ENCODE measurements around the gene MBP.

DNA sequence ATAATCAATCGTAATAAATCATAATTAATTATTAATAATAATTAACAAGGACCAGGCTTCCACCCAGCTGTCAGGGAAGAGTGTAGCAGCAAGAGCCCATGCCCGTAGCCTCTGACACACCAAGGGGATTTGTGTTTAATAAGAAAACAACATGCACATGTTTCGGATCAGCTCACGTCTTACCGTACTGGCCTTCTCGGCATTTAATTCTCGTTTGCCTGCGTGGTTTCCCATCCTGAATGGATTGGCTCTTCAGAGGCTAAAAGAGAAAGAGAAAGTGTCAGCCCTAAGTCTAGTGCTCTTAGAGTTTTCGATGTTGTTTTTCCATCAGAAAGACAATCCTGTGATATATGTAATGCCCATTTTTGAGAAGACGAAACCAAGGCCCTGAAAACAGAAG lies 27.6 kb downstream of the MBP start:
- TF ChIP-seq, protein P1, sequence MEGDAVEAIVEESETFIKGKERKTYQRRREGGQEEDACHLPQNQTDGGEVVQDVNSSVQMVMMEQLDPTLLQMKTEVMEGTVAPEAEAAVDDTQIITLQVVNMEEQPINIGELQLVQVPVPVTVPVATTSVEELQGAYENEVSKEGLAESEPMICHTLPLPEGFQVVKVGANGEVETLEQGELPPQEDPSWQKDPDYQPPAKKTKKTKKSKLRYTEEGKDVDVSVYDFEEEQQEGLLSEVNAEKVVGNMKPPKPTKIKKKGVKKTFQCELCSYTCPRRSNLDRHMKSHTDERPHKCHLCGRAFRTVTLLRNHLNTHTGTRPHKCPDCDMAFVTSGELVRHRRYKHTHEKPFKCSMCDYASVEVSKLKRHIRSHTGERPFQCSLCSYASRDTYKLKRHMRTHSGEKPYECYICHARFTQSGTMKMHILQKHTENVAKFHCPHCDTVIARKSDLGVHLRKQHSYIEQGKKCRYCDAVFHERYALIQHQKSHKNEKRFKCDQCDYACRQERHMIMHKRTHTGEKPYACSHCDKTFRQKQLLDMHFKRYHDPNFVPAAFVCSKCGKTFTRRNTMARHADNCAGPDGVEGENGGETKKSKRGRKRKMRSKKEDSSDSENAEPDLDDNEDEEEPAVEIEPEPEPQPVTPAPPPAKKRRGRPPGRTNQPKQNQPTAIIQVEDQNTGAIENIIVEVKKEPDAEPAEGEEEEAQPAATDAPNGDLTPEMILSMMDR (IDR thresholded peaks at IDR 0.05) = no peak
- TF ChIP-seq POLR2AphosphoS5 (IDR thresholded peaks at IDR 0.05; ENCODE audit: low read depth, low read length) = no peak
- TF ChIP-seq, protein P2, sequence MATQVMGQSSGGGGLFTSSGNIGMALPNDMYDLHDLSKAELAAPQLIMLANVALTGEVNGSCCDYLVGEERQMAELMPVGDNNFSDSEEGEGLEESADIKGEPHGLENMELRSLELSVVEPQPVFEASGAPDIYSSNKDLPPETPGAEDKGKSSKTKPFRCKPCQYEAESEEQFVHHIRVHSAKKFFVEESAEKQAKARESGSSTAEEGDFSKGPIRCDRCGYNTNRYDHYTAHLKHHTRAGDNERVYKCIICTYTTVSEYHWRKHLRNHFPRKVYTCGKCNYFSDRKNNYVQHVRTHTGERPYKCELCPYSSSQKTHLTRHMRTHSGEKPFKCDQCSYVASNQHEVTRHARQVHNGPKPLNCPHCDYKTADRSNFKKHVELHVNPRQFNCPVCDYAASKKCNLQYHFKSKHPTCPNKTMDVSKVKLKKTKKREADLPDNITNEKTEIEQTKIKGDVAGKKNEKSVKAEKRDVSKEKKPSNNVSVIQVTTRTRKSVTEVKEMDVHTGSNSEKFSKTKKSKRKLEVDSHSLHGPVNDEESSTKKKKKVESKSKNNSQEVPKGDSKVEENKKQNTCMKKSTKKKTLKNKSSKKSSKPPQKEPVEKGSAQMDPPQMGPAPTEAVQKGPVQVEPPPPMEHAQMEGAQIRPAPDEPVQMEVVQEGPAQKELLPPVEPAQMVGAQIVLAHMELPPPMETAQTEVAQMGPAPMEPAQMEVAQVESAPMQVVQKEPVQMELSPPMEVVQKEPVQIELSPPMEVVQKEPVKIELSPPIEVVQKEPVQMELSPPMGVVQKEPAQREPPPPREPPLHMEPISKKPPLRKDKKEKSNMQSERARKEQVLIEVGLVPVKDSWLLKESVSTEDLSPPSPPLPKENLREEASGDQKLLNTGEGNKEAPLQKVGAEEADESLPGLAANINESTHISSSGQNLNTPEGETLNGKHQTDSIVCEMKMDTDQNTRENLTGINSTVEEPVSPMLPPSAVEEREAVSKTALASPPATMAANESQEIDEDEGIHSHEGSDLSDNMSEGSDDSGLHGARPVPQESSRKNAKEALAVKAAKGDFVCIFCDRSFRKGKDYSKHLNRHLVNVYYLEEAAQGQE (IDR thresholded peaks at IDR 0.05; ENCODE audit: insufficient read depth in 1 of 2, low read depth in 2 of 2, low read length in 1 of 2) = no peak
- TF ChIP-seq TCF7L2 (IDR thresholded peaks at IDR 0.05; ENCODE audit: low read depth, low read length) = no peak
